AG04449 (cell line): Measurements from ENCODE around the gene XRN2.

Experiments
- CTCF ChIA-PET: fragments of 350-600 bp; formaldehyde crosslinking; extraction: SDS; loops from one replicate; lab custom pipeline; 2021; ENCODE audit warnings: antibody characterized with exemption; lab: Yijun Ruan, JAX
- POLR2A ChIA-PET: fragments of 400-600, 350-600 bp; formaldehyde crosslinking; extraction: SDS; loops from one replicate; lab custom pipeline; 2020; ENCODE audit warnings: antibody characterized with exemption, inconsistent platforms; lab: Yijun Ruan, JAX
- DNase-seq: peaks from one replicate; pipeline ENCODE4 v3.0.0-alpha.2; 2010; ENCODE audit warnings: low read depth, low spot score
- H3K4me3 ChIP-seq: 2 replicates; pipeline ENCODE4 v1.5.1; 2011; ENCODE audit warnings: low read depth, mild to moderate bottlenecking, control low read depth, low read length
- TF ChIP-seq, protein P1 (sequence below): IDR thresholded peaks from one replicate; pipeline ENCODE4 v1.5.1; 2011; ENCODE audit warnings: mild to moderate bottlenecking, moderate library complexity, low read length, control low read depth, inconsistent platforms; ENCODE audit not compliant: insufficient read depth; ENCODE audit errors: missing control alignments

The XRN2 gene

DNA sequence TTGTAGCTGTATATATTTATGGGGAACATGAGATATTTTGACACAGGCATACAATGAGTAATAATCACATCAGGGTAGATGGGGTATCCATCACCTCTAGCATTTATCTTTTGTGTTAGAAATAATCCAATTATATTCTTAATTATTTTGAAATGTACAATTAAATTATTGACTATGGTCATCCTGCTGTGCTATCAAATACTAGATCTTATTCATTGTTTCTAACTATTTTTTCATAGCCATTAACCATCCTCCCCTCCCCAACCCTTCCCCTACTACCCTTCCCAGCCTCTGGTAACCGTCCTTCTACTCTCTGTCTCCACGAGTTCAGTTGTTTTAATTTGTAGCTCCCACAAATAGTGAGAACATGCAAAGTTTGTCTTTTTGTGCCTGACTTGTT is 65.7 kb downstream of the XRN2 start:
- H3K4me3 ChIP-seq: no peak overlapping the region
- CTCF ChIA-PET: interaction anchor here (0.9 kb wide), 1 partner anchor 25 kb away, joined by 3 read pairs; no protein-coding TSS in a partner anchor
- POLR2A ChIA-PET: no interaction called here
- DNase-seq: no peak
- TF ChIP-seq, protein P1, sequence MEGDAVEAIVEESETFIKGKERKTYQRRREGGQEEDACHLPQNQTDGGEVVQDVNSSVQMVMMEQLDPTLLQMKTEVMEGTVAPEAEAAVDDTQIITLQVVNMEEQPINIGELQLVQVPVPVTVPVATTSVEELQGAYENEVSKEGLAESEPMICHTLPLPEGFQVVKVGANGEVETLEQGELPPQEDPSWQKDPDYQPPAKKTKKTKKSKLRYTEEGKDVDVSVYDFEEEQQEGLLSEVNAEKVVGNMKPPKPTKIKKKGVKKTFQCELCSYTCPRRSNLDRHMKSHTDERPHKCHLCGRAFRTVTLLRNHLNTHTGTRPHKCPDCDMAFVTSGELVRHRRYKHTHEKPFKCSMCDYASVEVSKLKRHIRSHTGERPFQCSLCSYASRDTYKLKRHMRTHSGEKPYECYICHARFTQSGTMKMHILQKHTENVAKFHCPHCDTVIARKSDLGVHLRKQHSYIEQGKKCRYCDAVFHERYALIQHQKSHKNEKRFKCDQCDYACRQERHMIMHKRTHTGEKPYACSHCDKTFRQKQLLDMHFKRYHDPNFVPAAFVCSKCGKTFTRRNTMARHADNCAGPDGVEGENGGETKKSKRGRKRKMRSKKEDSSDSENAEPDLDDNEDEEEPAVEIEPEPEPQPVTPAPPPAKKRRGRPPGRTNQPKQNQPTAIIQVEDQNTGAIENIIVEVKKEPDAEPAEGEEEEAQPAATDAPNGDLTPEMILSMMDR: no peak

DNA sequence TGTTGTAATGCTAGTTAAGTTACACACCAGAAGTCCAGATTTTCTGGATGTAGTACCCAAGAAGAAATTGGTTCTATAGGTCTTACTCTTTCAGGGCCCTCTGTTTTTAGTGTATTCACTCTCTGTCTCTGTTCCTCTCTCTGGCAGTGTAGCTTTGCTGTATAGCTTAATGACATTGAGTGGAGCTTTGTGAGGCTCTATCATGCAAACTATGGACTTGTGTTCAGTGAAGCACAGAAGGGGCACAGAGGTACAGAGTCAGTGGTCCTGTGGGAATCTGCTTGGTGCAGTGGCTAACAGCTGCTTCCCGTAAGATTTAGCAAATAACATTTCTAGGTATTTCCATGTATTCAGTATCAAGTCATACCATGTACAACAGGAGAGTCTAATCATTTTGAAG is 68.1 kb downstream of the XRN2 start:
- no peak for DNase-seq
- ChIA-PET CTCF (interaction anchor here (1.3 to 2.3 kb wide), 3 partner anchors 23 to 135 kb away, joined by 3 to 8 read pairs (median 3); no protein-coding TSS in a partner anchor), POLR2A (no interaction called here)
- TF ChIP-seq, protein P1: no peak
- H3K4me3 ChIP-seq: no peak overlapping the region

DNA sequence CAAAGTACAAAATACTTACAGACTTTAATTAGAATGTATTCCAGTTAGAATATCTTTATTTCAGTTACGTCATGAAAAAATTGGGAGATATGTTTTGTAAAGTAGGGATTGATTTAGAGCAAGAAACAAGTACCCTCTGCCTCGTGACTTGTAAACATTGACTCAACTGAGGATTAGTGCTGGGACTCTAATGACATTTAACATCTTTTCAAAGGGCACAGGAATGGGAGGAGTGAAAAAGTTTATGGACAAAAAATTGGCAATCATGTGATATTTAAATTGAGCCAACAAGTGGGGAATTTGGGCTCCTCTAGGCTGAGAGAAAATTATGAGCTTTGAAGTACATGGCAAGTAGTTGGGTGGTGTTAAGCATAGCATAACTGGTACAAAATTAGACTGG is 68.9 kb downstream of the XRN2 start:
- TF ChIP-seq, protein P1: no peak
- no peak for DNase-seq
- ChIA-PET POLR2A (no interaction called here), CTCF (interaction anchor here (0.9 to 1.6 kb wide), 3 partner anchors 15 to 137 kb away, joined by 3 read pairs; no protein-coding TSS in a partner anchor)
- no peak overlapping the region for H3K4me3 ChIP-seq

DNA sequence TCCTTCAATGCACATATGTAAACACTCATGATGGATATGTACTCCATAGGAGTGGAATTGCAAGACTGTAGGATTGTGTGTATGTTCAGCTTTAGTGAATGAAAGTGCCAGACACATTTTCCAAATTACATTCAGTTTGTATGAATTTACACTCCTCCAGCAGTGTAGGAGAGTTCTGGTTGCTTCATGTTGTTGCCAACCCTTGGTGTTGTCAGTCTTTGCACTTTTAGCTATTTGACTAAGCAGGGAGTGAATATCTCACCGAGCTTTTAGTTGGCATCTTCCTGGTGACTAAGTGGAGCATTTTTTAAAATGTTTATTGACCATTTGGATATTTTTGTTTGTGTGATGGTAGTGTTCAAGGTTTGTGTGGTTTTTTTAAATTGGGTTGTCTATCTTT is 70.3 kb downstream of the XRN2 start:
- ChIA-PET CTCF (no interaction called here), POLR2A (no interaction called here)
- no peak overlapping the region for H3K4me3 ChIP-seq
- TF ChIP-seq, protein P1: no peak
- DNase-seq: no peak

DNA sequence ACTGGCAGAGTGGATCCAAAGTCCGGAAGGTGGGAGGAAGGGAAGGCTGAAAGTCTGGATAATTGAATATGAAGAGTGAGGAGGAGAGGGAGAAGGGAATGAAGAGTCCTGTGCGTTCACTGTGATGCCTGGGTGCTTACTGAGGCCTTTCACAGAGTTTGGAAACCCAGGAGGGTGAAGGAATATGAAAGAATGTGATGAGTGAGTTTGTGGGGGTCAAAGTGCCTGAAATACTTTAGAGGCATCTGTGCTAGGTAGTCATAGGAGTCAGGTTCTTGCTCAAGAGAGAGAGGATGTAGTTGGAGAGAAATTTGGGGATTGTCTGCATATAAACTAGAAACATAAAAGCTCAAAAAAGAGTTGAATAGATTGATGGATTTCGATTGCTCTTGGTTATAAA is 73.5 kb downstream of the XRN2 start:
- no peak for DNase-seq
- ChIA-PET CTCF (no interaction called here), POLR2A (no interaction called here)
- TF ChIP-seq, protein P1: no peak
- H3K4me3 ChIP-seq: no peak overlapping the region

DNA sequence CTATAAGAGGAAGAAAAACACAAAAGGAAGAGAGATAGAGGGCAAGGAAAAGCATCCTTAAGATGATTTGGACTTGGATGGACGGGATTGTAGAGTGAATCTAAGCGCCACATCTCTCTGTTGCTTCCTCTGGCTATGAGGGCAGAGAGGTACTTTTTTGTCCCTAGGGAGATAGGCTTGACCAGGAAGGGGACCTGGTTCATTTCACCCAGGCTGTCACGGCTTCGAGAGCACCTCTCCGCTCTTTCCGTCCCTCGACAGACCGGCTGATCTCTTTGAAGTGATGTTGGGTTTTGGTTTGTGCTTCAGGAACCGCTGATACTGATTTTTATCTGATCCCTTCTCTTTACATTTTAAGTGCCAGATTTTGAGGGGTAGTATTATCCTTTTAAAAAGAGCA is 74.6 kb downstream of the XRN2 start:
- POLR2A ChIA-PET: no interaction called here
- TF ChIP-seq, protein P1: no peak
- DNase-seq: no peak
- CTCF ChIA-PET: no interaction called here
- H3K4me3 ChIP-seq: no peak overlapping the region
